ENCODE data around the gene TAF15. TPM values are rescaled to one million over a fixed set of nuclear protein-coding genes. Genes with fewer than 3 reads are reported as not detected.

Gene TAF15
- total and polyA plus RNA-seq, 4 donors = 54.2 to 217 (median 150) TPM

DNA sequence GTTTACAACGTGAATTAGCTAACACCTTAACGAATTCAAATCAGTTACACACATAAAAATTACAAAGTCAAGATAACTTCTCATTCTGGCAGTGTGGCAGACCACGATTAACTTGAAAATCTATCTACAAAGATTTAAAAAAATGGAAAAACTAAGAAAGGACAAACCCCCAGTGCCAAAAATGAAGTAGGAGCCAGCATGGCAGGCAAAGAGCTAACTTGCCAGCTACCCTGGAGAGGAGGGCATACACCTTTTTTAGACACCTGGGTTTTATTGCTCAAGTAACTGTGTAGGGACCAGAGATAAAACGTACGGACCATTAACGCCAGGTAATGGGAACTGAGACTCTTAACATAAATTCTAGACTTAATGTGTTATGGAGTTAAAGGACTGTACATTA, 2.5 kb downstream of the TAF15 start:
- H3K36me3 ChIP-seq (ENCODE audit: control insufficient read depth, insufficient read depth, low read length) = no peaks in the 10 kb centered on the region
- H3K27ac ChIP-seq (ENCODE audit: low read depth, low read length) = no peak overlapping the region
- H3K4me1 ChIP-seq (ENCODE audit: control insufficient read depth, insufficient read depth, low read length) = peaks cover 6% of the 10 kb centered on the region
- H3K27me3 ChIP-seq (ENCODE audit: control insufficient read depth, insufficient read depth, low read length) = no peaks in the 10 kb centered on the region
- no peaks in the 10 kb centered on the region for H3K9me3 ChIP-seq (ENCODE audit: control insufficient read depth, insufficient read depth, low read length)
- 70% methylated on average over 2 of the region's 6 CpGs for WGBS (ENCODE audit: insufficient coverage)
- H3K4me3 ChIP-seq (ENCODE audit: low read depth, low read length) = no peak overlapping the region
- DNase-seq (ENCODE audit: low read depth in 4 of 6, low spot score in 6 of 6) = no peak

DNA sequence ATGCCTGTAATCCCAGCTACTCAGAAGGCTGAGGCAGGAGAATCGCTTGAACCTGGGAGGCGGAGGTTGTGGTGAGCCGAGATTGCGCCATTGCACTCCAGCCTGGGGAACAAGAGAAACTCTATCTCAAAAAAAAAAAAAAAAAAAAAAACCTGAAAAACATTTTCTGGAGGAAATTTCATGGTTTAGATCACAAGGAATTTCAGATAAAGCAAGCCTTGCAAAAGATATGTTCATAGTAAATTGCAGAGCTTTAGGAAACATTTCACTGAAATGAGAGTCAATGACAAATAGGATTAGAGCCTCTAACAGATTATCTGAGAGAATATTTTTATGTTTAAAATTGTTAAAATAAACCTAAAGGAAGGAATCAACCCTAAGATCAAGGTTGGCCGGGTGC, 3.2 kb downstream of the TAF15 start:
- no peak overlapping the region for H3K27ac ChIP-seq (ENCODE audit: low read depth, low read length)
- no peaks in the 10 kb centered on the region for H3K9me3 ChIP-seq (ENCODE audit: control insufficient read depth, insufficient read depth, low read length)
- H3K36me3 ChIP-seq (ENCODE audit: control insufficient read depth, insufficient read depth, low read length) = no peaks in the 10 kb centered on the region
- 100% methylated on average over 1 of the region's 5 CpGs for WGBS (ENCODE audit: insufficient coverage)
- DNase-seq (ENCODE audit: low read depth in 4 of 6, low spot score in 6 of 6) = no peak
- H3K27me3 ChIP-seq (ENCODE audit: control insufficient read depth, insufficient read depth, low read length) = no peaks in the 10 kb centered on the region
- peaks cover 6% of the 10 kb centered on the region for H3K4me1 ChIP-seq (ENCODE audit: control insufficient read depth, insufficient read depth, low read length)
- no peak overlapping the region for H3K4me3 ChIP-seq (ENCODE audit: low read depth, low read length)

DNA sequence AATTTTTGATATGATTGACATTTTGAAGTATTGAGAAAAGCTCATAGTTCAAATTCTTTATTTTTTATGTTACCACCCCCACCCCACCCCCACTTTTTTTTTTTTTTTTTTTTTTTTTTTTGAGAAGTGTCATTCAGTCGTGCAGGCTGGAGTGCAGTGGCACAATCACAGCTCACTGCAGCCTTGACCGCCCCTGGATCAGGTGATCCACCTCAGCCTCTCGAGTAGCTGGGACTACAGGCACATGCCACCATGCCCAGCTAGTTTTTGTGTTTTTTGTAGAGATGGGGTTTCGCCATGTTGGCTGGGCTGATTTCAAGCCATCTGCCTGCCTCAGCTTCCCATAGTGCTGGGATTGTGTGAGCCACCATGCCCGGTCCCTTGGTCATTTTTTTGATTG, 7.4 kb downstream of the TAF15 start:
- Histone ChIP-seq H3K27me3 (ENCODE audit: control insufficient read depth, insufficient read depth, low read length) (no peaks in the 10 kb centered on the region), H3K4me1 (ENCODE audit: control insufficient read depth, insufficient read depth, low read length) (peaks cover 3% of the 10 kb centered on the region), H3K4me3 (ENCODE audit: low read depth, low read length) (no peak overlapping the region), H3K36me3 (ENCODE audit: control insufficient read depth, insufficient read depth, low read length) (peaks cover 9% of the 10 kb centered on the region), H3K27ac (ENCODE audit: low read depth, low read length) (no peak overlapping the region), H3K9me3 (ENCODE audit: control insufficient read depth, insufficient read depth, low read length) (no peaks in the 10 kb centered on the region)
- no peak for DNase-seq (ENCODE audit: low read depth in 4 of 6, low spot score in 6 of 6)
- 95% methylated on average over 2 of the region's 5 CpGs for WGBS (ENCODE audit: insufficient coverage)

DNA sequence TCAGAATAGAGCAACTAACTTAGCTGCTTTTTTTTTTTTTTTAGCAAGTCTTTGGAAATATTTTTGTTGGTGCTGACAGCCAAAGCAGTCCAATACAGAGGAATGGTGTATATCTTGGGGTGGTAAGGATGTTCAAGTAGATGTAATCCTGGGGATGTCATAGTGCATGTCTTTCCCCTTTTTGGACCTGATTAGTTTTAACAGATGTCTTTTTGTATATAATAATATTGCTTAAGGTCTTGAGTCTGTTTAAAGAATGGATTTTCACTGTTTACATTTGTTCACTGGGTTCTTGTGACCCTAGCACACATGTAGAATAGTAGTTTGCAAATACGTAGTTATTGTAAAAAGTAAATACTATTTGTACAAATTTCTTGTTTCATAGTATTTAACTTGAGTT, 7.9 kb downstream of the TAF15 start:
- peaks cover 3% of the 10 kb centered on the region for H3K4me1 ChIP-seq (ENCODE audit: control insufficient read depth, insufficient read depth, low read length)
- no peak overlapping the region for H3K27ac ChIP-seq (ENCODE audit: low read depth, low read length)
- DNase-seq (ENCODE audit: low read depth in 4 of 6, low spot score in 6 of 6) = no peak
- H3K9me3 ChIP-seq (ENCODE audit: control insufficient read depth, insufficient read depth, low read length) = no peaks in the 10 kb centered on the region
- WGBS (ENCODE audit: insufficient coverage) = no CpG with 5 or more reads among the region's 1 CpG
- peaks cover 13% of the 10 kb centered on the region for H3K36me3 ChIP-seq (ENCODE audit: control insufficient read depth, insufficient read depth, low read length)
- H3K27me3 ChIP-seq (ENCODE audit: control insufficient read depth, insufficient read depth, low read length) = no peaks in the 10 kb centered on the region
- no peak overlapping the region for H3K4me3 ChIP-seq (ENCODE audit: low read depth, low read length)

DNA sequence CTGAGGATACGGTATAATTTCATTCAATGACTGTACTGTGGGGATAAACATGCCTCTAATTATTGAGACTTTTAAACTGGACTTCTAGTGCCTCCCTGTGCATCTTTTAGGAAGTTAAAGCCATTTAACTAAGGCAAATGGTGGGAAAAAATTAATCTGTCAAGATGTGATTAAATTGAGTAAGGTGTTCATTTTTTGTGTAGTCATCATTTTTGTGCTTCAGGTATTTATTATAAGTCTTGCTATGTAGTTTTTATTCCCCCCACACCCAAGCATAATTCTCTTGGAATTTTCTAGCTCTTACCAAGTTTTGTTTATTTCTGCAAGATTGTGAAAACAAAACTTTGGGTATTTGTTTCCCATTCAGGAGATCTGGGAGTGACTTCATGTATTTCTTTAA, 10.2 kb downstream of the TAF15 start:
- WGBS (ENCODE audit: insufficient coverage) = no CpG with 5 or more reads among the region's 1 CpG
- peaks cover 30% of the 10 kb centered on the region for H3K36me3 ChIP-seq (ENCODE audit: control insufficient read depth, insufficient read depth, low read length)
- no peak overlapping the region for H3K4me3 ChIP-seq (ENCODE audit: low read depth, low read length)

DNA sequence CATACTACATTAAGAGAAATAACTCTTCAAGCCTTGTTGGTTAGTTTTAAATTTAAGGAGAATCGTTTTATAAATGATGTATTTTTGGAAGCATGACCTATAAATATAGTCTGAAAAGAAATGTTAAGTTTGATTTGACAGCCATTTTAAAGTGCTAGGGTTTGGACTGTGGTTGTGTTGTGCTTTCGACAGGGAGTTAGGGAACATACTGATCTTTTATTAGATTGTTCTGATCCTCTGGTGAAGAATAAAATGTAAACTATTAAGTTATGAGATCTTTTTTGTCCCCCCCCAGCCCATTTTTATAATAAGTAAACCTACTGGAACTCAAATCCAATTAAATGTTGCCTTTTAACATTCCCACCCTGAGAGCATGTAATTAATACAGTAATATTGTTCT, 12.0 kb downstream of the TAF15 start:
- peaks cover 36% of the 10 kb centered on the region for H3K36me3 ChIP-seq (ENCODE audit: control insufficient read depth, insufficient read depth, low read length)

More for the DNA sequence above, 10.2 kb downstream of the TAF15 start:
- no peak overlapping the region for H3K27ac ChIP-seq (ENCODE audit: low read depth, low read length)
- no peaks in the 10 kb centered on the region for H3K27me3 ChIP-seq (ENCODE audit: control insufficient read depth, insufficient read depth, low read length)
- DNase-seq (ENCODE audit: low read depth in 4 of 6, low spot score in 6 of 6) = peak in 1 of 6 donors; percentile 15
- no peaks in the 10 kb centered on the region for H3K9me3 ChIP-seq (ENCODE audit: control insufficient read depth, insufficient read depth, low read length)
- H3K4me1 ChIP-seq (ENCODE audit: control insufficient read depth, insufficient read depth, low read length) = no peaks in the 10 kb centered on the region

DNA sequence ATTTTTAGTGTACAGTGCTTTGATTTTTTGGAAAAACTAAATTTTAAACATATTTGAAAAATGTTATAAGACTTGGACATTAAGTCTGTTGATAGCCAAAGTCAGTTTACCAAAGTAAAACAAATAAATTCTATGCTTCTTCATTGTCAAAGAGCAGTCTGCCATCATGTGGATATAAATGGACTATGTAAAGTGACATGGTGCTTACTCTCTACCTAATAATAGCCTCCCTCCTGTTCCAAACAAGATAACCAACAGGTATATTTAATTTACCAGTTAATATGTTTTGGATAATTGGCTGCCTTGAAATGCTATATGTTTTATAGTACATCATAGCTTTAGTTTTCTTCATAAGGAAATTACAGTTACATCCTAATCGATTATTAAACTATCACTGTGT, 15.9 kb downstream of the TAF15 start:
- no peak for DNase-seq (ENCODE audit: low read depth in 4 of 6, low spot score in 6 of 6)
- Histone ChIP-seq H3K9me3 (ENCODE audit: control insufficient read depth, insufficient read depth, low read length) (no peaks in the 10 kb centered on the region), H3K36me3 (ENCODE audit: control insufficient read depth, insufficient read depth, low read length) (peaks cover 41% of the 10 kb centered on the region), H3K4me1 (ENCODE audit: control insufficient read depth, insufficient read depth, low read length) (no peaks in the 10 kb centered on the region), H3K27me3 (ENCODE audit: control insufficient read depth, insufficient read depth, low read length) (no peaks in the 10 kb centered on the region), H3K27ac (ENCODE audit: low read depth, low read length) (no peak overlapping the region), H3K4me3 (ENCODE audit: low read depth, low read length) (no peak overlapping the region)
- no CpG with 5 or more reads among the region's 1 CpG for WGBS (ENCODE audit: insufficient coverage)

More for the DNA sequence above, 12.0 kb downstream of the TAF15 start:
- no peak overlapping the region for H3K27ac ChIP-seq (ENCODE audit: low read depth, low read length)
- H3K4me3 ChIP-seq (ENCODE audit: low read depth, low read length) = no peak overlapping the region
- DNase-seq (ENCODE audit: low read depth in 4 of 6, low spot score in 6 of 6) = no peak
- WGBS (ENCODE audit: insufficient coverage) = no CpG with 5 or more reads among the region's 2 CpGs
- no peaks in the 10 kb centered on the region for H3K27me3 ChIP-seq (ENCODE audit: control insufficient read depth, insufficient read depth, low read length)
- H3K9me3 ChIP-seq (ENCODE audit: control insufficient read depth, insufficient read depth, low read length) = no peaks in the 10 kb centered on the region
- H3K4me1 ChIP-seq (ENCODE audit: control insufficient read depth, insufficient read depth, low read length) = no peaks in the 10 kb centered on the region

DNA sequence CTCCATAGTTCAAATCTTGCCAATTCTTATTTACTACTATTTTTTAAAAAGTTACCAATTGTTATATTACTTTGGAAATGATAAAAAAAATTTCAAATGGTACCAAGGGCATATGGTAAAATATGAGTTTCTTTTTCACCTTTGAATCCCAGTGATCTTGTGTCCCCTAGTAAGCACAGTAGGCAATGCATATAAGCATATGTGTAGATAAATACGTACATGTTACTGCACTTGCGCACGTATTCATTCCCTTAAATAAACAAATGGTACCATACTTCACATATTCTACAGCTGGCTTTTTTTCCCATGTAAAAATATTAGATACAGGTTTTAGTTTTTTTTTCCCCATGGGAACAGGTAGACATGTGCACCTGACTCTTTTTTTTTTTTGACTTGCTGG, 31.8 kb downstream of the TAF15 start:
- H3K9me3 ChIP-seq (ENCODE audit: control insufficient read depth, insufficient read depth, low read length) = no peaks in the 10 kb centered on the region
- H3K36me3 ChIP-seq (ENCODE audit: control insufficient read depth, insufficient read depth, low read length) = peaks cover 73% of the 10 kb centered on the region
- no peaks in the 10 kb centered on the region for H3K4me1 ChIP-seq (ENCODE audit: control insufficient read depth, insufficient read depth, low read length)
- no peak overlapping the region for H3K4me3 ChIP-seq (ENCODE audit: low read depth, low read length)
- no peaks in the 10 kb centered on the region for H3K27me3 ChIP-seq (ENCODE audit: control insufficient read depth, insufficient read depth, low read length)
- no CpG with 5 or more reads among the region's 3 CpGs for WGBS (ENCODE audit: insufficient coverage)
- no peak overlapping the region for H3K27ac ChIP-seq (ENCODE audit: low read depth, low read length)
- DNase-seq (ENCODE audit: low read depth in 4 of 6, low spot score in 6 of 6) = no peak

DNA sequence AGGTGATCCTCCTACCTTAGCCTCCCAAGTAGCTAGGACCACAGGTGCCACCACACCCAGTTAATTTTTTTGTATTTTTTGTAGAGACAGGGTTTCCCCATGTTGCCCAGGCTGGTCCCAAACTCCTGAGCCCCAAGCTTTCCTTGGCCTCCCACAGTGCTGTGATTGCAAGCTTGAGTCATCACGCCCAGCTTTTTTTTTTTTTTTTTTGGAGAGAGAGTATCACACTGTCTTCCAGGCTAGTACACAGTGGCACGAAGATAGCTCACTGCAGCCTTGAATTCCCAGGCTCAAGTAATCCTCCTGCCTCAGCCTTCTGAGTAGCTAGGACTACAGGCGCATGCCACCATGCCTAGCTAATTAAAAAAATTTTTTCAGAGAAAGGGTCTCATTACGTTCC, 32.2 kb downstream of the TAF15 start:
- WGBS (ENCODE audit: insufficient coverage) = 96% methylated on average over 3 of the region's 4 CpGs
- peaks cover 73% of the 10 kb centered on the region for H3K36me3 ChIP-seq (ENCODE audit: control insufficient read depth, insufficient read depth, low read length)

DNA sequence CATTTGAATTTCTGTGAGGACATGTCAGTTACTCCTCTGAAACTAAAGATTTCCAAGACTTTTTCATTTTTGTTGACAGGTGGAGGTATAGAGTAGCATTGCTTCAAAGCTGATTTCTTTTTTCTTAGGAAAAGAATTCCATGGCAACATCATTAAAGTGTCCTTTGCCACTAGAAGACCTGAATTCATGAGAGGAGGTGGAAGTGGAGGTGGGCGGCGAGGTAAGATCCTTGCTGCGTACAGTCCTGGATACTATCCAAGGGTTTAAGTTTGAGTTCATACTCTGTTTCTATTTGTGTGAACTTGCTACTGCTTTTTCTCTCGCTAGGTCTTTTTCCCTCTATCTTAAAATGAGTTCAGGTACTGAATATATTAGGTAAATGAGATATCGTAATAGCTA, 33.0 kb downstream of the TAF15 start:
- peaks cover 65% of the 10 kb centered on the region for H3K36me3 ChIP-seq (ENCODE audit: control insufficient read depth, insufficient read depth, low read length)
- H3K4me3 ChIP-seq (ENCODE audit: low read depth, low read length) = no peak overlapping the region
- WGBS (ENCODE audit: insufficient coverage) = 92% methylated on average over 3 of the region's 5 CpGs
- no peaks in the 10 kb centered on the region for H3K27me3 ChIP-seq (ENCODE audit: control insufficient read depth, insufficient read depth, low read length)
- no peaks in the 10 kb centered on the region for H3K4me1 ChIP-seq (ENCODE audit: control insufficient read depth, insufficient read depth, low read length)
- no peak overlapping the region for H3K27ac ChIP-seq (ENCODE audit: low read depth, low read length)
- no peaks in the 10 kb centered on the region for H3K9me3 ChIP-seq (ENCODE audit: control insufficient read depth, insufficient read depth, low read length)
- DNase-seq (ENCODE audit: low read depth in 4 of 6, low spot score in 6 of 6) = no peak

More for the DNA sequence above, 32.2 kb downstream of the TAF15 start:
- no peaks in the 10 kb centered on the region for H3K4me1 ChIP-seq (ENCODE audit: control insufficient read depth, insufficient read depth, low read length)
- H3K4me3 ChIP-seq (ENCODE audit: low read depth, low read length) = no peak overlapping the region
- no peak overlapping the region for H3K27ac ChIP-seq (ENCODE audit: low read depth, low read length)
- no peaks in the 10 kb centered on the region for H3K27me3 ChIP-seq (ENCODE audit: control insufficient read depth, insufficient read depth, low read length)
- DNase-seq (ENCODE audit: low read depth in 4 of 6, low spot score in 6 of 6) = no peak
- H3K9me3 ChIP-seq (ENCODE audit: control insufficient read depth, insufficient read depth, low read length) = no peaks in the 10 kb centered on the region

Measured in spinal cord (tissue), 10 donors.